ENCODE results near the gene MYO1C.

MYO1C gene

DNA sequence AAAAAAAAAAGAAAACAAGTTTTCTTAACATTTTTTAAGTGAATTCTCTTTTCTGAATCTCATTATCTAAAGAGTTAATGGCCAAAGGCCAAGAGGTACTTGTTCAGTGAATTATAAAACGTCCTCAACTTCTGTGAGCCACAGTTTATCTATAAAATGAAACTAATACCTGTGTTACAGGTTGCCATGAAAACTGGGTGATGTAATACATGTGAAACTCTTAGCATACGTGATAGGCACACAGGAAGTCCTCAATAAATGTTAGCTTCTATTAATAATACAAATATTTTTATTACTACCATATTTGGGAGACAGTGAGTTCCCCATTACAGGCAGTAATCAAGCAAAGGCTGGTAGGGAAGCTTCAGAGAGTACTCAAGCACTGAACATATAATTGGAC, 37.4 kb upstream of the MYO1C start:
- TF ChIP-seq, protein P1, sequence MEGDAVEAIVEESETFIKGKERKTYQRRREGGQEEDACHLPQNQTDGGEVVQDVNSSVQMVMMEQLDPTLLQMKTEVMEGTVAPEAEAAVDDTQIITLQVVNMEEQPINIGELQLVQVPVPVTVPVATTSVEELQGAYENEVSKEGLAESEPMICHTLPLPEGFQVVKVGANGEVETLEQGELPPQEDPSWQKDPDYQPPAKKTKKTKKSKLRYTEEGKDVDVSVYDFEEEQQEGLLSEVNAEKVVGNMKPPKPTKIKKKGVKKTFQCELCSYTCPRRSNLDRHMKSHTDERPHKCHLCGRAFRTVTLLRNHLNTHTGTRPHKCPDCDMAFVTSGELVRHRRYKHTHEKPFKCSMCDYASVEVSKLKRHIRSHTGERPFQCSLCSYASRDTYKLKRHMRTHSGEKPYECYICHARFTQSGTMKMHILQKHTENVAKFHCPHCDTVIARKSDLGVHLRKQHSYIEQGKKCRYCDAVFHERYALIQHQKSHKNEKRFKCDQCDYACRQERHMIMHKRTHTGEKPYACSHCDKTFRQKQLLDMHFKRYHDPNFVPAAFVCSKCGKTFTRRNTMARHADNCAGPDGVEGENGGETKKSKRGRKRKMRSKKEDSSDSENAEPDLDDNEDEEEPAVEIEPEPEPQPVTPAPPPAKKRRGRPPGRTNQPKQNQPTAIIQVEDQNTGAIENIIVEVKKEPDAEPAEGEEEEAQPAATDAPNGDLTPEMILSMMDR (IDR thresholded peaks at IDR 0.05) = no peak

DNA sequence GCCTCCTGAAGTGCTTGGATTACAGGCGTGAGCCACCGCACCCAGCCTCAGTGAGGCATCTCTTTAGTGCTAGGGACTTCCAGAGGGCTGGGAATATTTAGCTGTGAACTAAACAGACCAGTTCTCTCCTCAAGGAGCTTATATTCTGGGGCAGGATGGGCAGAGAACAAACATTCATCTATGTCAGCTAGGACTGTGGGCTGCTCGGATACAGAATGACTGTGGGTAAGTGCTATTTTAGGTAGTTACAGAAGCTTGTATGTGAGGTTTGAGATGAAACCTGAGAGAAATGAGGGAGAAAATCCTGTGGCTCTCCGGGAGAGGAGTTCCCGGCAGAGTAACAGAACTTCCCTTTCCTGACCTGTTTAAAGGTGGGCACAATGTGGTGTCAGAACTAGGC, 30.1 kb upstream of the MYO1C start:
- TF ChIP-seq, protein P1 (IDR thresholded peaks at IDR 0.05) = no peak

DNA sequence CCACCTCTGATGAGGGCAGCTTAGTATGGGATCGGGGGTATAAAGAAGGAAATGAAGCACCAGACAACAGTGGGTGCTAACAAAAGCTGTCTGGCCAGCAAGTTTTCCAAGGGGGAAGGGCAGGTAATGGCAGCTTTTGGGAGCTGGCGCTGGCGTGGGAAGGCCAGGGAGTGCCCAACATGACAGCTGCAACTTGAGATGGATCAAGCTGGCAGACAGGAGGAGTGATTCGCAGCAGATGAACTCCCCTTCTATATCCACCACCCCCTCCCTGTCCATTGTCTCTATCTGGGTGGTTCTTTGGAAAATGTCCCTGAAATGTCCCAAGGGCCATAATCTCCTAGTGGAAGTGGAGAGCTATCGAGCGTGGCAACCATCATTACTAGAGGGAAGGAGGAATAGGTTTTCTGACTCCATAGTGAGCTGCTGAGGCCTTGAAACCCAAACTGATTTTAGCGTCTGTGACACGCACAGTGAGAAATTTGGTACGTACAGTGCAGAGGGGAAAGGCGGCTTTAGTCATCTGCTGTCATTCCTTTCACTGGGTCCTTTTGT, 28.7 kb upstream of the MYO1C start:
- TF ChIP-seq, protein P1 (IDR thresholded peaks at IDR 0.05) = no peak

DNA sequence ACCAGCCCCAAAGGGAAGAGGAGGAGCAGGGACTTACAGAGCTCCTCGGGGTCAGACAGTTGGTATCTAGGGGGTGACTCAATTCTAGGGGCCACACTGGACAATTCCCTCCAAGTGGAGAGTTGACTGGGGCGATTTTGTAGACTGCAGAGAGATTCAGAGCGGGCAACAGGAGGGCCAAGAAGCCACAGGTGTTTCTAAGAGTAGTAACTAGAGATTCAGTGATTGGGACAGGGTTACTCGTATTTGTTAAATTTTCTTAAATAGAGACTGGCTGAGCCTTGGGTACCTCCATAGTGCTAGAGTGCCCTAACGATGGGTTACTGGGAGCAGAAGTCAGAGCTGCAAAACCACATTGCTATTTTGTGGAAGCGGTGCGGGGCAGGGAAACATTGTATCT, 27.2 kb upstream of the MYO1C start:
- TF ChIP-seq, protein P1 (IDR thresholded peaks at IDR 0.05) = no peak

DNA sequence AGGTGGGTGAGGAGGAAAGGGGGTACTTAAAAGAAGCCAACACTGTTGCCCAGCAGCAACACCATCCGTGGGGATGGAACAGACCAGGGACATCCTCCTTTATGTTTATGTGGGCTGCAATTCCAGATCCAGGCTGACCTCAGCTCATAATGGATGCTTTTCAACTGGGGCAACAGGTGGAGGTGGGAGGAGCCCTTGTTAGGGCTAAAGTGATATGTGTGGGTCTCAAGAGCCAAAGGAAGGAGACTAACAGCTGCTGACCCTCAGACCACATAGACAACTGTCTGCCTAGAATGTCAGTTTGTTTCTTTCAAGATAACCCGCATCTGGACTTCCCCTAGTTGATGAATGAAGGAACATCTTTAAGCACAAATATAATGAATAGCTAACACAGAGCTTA, 25.9 kb upstream of the MYO1C start:
- TF ChIP-seq, protein P1 (IDR thresholded peaks at IDR 0.05) = no peak

DNA sequence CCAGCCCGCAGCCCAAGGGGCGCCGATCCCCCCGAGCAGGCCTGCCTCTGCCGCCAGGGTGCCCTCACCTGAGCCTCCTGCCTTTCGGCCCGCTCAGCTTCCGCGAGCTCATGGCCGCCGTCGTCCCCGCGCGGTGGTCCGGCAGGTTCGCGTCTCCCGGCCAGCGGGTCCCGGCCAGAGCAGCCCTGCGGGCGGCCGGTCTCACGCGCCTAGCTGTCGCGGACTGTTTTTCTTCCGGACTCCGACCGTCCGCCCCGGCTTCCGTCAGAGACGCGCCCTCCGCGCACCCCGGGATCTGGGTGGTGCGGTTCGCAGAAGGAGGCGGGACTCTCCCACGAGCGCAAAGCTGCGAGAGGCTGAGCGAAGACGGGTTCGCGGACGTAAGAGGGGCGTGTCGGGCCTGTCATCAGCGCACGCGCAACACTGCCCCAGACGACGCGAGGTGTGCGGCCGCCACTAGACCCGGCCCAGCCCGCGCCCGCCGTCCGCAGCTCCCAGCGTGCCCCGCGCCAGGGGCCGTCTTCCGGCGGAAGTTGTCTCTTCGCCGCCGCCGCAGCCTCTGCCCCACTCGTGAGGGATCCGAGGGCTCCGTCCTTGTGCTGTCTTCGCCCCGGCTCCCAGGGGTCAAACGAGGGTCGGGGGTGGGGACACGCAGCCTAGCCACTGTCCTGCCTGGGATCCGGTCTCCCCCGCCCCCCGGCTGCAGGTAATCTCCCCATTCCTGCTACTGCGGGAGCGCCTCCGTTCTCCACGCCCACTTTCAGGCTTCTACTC, 24.1 kb upstream of the MYO1C start, which contains the start of gene INPP5K:
TSS of gene INPP5K (minus strand) at position 225 of the 774 bp plus-strand sequence. CDS start at position 112, 113 bp downstream.
- TF ChIP-seq, protein P1 (IDR thresholded peaks at IDR 0.05) = no peak

DNA sequence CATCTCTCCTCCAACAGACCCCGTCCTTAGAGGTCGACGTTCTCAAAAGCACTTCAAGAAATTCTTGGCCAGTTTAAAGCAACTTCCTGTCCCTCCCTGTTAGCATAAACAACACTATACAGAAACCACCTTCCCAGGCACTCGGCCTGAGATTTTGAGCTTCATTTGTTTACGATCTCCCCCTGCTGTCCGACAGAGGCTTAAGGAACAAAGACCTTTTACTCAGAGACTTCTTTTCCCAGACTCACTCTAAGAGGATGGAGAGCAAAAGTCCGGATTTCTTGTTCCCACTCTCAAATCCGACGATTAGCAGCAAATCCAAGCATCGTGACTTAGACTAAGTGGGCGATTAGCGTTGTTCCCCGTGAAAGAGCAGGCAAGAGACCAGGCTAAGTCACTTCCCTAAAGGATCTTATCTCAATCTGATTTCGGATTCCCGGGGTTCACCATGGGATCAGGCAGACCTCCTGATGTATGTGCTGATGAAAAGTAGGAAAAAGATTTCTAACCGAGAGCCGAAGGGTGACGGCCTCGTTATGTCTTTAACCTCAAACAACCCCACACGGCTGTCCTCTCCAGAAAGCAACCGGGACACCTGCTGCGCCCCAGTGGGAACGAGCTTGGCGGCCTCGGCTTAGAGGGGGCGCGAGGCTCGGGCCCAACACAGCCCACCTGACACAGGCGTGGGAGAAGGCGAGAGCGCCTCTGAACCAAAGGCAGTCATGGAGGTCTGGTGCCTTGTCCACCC, 23.3 kb upstream of the MYO1C start:
- TF ChIP-seq, protein P1 (IDR thresholded peaks at IDR 0.05) = peak; percentile 48

Measured in LNCAP (cell line).